CD4-positive, alpha-beta T cell treated with Interleukin-4 for 4 hours (primary cell): Measurements from ENCODE around the gene SLC9A8.
"Not testable (repeated sequence)": the region's sequence is repeated elsewhere in the genome, so short reads cannot be mapped to it uniquely, and the experiment has no call there.

Experiments used
- DNase-seq: peaks from one replicate; pipeline ENCODE4 v3.0.0-alpha.2; 2020

SLC9A8 gene

DNA sequence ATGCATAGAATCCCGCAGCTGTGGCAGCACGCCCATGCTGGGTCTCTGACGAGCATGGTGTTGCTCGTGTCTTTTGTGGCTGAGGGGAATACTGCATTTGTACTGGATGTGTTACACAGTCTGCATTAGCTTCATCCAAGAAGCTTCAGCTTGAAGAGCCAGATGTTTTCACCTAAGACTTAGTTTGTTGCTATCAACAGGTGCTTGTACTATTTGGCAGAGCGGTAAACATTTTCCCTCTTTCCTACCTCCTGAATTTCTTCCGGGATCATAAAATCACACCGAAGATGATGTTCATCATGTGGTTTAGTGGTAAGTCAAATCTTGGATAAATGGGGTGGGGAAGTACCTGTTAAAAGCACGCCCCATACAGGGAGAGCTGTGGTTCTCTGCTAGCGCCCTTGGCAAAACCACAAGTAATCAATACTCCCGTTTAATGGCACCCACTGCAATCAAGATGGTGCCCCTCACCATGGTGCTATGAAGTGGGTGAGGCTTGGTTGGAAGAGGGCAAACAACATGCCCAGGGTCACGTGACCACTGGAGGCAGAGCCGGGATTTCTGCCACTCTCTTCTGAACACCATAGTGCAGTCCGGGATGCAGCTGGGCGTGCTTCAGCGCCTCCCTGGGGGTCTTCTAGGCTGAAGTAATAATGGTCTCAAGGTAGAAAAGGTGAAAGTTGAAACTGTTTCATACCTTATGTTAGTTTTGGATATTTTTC is 68.3 kb downstream of the SLC9A8 start:
- no peak for DNase-seq

DNA sequence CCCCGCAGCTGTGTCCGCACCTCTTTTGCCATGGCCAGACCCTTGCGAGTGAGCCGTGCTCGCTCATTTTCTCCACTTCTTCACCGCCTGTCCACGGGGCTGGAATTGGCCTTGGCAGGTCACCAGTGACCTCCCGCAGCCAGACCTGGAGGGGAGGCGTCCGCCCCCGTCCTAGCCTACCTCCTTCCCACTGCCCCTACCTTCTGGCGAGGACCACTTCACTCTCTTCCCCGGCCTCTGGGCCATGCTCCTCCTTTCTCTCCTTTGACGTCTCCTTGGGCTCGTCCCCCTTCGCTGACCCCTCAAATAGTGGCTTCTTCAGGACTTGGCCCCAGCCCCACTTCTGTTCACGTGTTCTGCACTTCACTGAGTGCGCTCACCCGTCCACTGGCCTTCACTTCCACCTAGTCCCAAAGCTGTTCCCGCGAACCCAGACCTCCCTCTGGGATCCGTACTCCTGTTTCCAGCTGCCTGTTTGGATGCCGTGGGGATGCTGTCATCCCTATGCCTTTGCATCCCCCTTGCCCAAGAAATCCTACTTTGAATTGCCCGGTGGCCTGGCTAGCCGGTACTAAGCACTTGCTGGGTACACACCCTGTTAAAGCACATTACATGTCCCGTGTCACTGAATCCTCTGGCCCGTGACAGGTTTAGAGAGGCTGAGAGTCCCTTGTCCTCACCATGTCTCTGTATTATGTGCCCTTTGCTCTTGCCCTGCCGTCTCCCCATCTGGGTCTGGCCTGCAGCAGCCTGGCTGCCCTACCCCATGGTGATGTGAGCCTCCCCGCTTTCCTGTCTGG is 69.7 kb downstream of the SLC9A8 start:
- DNase-seq: no peak

DNA sequence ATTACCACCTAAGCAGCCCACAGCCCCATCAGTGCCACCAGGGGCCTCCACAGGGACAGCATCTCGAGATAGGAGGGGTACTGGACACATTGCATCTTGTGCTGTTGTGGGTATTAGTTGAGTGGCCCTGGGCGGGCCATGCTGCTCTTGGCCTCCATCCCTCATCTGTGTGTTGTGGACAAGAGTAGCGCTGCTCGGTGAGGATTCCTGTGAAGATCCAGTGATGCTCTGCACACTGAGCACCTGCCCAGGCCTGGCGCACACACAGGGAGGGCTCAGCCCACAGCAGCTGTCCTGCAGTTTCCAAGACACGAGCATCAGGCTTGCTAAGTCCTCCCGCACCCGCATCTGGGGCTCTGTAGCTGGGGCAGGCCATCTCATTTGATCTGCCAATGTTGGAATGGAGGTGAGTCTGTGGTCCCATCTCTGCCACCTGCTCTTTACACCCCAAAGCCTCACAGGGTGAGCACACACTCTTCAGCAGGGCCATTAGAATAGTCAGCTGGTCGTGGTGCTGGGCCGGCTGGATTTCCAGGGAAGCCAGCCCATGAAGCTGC is 70.7 kb downstream of the SLC9A8 start:
- DNase-seq: no peak

DNA sequence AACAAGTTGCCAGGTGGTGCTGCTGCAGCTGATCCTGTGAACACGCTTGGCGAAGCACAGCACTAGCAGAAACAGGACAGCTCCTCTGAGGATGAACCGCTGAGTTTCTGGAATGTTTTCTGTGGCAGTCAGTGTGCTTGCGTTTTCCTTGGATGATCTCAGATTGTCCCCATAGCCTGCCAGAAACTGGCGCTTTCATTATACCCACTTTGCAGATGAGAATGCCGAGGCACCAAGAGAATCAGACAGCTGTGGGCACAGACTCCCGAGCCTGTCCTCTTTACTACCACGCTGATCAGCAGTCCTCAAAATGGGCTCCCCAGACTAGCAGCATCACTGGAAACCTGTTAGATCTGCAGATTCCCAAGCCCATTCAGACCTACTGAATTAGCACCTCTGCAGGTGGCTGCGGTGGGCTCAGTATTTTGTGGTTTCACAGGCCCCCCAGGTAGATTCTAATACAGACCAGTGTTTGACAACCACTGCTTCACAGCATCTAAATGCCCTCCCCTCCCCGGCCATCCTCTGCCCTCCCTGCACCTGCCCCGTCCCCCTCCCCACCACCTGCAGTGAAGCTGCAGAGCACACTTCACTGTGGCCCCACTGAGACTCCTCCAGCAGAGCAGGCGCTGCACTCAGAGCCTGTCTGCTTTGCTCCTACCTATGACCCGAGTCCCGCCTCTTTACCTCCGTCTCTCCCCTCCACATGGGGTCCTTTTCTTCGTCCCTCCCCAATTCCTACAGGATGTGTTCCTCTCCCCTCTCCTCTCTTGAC is 73.1 kb downstream of the SLC9A8 start:
- DNase-seq: no peak

DNA sequence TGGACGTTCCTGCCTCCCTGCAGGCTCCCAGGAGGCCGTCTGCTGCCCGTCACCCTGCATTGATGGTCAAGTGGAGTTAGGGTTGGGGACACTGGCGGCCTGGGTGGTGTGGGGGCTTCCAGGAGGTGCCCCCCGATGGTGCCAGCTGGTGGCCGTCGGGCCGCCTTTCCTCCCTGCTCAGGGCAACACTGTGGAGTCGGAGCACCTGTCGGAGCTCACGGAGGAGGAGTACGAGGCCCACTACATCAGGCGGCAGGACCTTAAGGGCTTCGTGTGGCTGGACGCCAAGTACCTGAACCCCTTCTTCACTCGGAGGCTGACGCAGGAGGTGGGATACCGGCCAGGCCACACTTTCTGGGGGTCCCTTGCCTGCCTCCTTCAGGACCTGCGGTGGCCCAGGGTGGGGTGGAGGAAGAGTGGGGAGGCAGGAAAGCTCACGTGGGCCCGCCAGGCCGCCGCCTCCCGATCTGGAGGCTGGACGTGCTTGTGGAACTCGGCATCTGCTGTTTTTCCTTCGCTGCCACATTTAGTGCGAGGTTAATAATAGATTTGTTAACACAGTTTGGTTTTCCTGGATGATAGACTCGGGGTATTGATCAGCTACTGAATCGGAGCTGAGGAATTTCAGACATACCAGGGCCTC is 74.1 kb downstream of the SLC9A8 start:
- DNase-seq: no peak

DNA sequence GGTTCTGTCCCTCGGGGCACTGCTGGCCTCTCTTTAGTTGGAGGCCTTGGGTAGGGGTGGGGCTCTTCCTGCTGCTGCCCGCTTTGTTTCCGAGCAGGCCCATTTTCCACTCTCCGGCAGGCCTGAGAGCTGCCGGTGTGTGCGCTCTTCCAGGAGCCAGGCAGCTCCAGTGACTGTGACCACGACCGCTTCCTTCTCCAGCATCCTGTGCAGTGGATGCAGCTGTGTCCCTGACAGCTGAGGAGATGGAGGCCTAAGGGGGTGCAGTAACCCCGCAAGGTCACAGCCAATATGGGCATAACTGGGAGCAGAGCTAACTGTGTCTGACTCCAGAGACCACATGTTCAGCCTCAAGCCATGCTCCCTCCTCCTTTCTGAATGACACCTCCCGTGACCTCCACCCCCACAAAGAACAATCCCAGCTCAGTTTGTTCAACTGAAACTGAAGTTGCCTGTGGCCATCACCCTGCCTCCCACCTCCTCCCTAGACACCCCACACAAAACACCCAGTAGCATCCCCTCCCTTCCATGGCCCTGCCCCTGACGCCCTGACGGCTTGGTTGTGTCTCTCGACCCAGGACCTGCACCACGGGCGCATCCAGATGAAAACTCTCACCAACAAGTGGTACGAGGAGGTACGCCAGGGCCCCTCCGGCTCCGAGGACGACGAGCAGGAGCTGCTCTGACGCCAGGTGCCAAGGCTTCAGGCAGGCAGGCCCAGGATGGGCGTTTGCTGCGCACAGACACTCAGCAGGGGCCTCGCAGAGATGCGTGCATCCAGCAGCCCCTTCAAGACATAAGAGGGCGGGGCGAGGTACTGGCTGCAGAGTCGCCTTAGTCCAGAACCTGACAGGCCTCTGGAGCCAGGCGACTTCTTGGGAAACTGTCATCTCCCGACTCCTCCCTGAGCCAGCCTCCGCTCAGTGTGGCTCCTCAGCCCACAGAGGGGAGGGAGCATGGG is 74.9 kb downstream of the SLC9A8 start:
- DNase-seq: no peak

DNA sequence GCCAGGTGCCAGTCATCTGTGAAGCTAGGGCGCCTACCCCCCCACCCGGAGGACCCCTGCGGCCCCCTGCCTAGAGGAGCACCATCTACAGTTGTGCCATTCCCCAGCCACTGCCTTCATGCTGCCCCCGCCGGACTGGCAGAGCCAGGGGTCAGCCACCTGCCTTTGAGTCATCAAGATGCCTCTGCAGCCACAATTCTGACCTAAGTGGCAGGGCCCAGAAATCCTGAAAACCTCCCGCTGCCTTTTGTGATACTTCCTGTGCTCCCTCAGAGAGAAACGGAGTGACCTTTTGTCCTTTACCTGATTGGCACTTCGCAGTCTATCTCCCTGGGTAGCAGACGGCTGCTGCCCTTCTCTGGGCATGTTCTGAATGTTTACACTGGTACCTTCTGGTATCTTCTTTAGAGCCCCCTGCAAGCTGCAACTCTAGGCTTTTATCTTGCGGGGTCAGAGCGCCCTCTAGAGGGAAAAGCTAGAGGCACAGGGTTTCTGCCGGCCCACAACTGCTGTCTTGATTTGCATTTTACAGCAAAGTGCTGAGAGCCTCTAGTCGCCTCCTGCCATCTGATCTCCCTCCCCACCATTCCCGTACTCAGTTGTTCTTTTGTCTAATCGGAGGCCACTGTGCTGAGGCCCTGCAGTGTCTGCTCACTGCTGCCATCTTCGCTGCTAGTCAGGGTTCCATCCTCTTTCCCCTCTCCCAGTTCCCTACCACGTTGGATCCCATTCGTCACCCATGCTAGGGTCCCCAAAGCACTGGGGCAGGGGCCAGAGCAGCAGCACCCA is 75.8 kb downstream of the SLC9A8 start:
- DNase-seq: peak; percentile 46

DNA sequence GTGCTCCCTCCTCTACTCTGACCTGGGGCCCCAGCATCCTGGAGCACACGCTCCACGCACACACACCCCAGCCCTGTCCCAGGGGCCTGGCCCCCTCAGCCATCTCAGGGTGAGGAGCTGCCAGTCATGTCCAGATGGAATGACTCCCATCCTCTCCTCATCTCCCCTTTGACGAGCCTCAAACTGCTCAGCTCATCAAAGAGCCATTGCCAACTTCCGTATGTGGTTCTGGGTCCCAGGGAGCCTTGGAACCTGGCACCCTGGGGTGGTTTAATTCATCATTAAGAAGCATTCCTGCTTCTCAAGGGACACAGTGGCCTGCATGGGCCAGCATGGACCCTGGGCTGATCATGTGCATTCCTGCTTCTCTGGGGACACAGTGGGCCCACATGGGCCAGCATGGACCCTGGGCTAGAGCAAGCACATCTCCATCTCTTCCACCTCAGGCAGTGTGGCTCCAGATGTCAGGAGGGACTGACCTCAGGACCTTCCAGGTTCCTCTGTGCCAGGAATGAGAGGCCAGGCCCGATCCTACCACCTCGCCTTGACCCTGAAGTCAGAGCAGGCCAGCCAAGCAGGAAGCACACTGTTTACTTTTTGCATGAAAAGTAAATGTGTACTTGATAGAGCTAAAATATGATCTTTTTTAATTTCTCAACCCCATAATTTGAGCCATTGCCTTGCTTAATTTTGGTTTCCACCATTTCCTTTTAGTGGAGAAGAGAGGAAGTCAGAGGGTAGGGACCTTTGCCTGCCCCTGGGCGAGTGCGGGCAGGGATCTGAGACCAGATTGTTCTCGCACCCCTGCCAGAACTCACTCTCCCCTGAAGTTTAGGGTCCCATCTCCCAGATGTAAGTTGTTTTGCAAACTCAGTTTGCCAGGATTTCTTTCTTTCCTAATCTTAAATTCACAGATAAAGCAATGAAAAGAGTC is 76.6 kb downstream of the SLC9A8 start:
- no peak for DNase-seq

DNA sequence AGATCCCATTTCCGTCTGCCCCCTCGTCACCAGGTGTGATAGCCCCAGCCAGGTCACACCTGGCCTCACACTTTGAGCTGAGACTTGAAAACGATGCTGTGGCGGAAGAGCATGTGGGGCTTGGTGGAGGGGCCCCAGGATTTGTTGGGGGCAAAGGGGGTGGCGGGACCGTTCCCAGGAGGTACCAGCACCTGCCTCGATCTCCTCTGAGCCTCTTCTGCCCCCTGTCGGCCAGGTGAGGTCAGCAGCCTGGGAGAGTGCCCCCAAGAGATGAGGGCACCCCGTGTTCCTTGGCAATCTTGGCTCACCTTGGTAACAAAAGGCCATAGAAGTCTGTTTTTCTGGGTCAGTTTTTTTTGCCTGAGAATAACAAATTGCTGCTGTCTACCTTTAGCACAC is 77.3 kb downstream of the SLC9A8 start:
- no peak for DNase-seq

DNA sequence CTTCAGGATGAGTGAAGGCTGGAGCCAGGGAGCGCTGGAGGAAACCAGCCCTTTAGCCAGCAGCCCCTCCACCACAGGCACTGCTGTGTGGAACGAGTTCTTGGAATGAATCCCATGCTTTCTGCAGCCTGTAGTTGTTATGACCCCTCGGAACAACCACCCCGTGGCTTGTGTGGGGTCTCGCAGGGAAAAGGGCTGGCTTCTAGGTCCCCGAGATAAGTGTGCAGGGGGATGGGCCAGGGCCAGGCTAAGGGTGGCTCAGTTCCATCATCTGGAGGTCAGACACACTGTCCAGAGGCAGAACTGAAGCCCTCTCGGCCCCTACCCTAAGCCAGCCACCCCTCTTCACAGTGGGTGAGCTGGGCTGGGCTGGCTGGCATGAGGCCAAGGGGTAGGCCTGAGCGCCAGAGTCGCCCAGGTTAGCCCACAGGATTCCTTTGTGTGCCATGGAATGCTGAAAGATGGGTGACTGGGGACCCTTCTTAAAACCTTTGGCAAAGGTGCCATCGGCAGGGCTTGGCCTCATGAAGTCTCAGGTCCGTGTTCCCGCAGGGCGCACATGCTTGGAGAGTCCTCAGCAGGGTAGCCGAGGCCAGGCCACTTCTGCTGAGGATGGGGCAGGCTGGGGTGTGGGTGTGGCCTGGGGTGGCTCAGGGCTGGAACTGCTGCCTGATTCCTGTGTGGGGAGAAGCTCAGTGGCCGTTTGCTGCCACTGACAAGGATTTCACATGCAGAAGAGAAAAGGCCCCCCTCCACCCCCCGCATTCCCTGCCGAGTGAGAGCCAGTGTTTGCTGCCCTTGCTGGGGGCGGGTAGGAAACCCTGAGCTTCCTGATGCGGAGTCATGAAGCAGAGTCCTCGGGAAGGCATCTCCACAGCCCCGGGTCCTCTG is 78.1 kb downstream of the SLC9A8 start:
- DNase-seq: no peak

DNA sequence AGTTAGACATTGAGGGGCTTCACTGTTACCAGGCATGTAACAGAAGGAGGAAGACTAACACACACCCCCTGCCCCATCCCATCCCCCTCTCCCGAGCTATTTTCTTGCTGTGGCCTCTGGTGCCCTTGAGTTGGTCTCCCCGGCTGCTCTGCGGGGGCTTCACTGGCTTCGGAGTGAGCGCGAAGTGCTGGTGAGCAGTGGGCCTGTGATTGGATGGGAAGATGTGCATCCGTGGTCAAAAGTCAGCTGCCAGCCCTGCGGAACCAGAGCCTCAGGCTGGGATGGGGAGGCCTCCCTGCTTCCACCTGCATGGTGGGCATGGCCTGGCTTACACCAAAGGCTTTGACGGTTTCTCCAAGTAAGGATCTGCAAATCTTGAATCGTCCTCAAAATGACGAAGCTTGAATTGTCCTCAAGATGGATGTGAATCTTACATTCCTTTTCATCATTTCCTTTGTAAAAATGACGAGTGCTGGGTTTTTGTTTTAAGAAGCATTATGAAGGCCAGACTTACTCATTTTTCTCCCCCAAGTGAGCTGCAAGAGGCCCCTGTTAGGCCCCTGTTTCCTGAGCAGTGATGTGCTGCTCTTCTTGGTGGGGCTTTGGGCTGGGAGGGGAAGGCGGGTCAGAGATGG is 79.0 kb downstream of the SLC9A8 start:
- no peak for DNase-seq

DNA sequence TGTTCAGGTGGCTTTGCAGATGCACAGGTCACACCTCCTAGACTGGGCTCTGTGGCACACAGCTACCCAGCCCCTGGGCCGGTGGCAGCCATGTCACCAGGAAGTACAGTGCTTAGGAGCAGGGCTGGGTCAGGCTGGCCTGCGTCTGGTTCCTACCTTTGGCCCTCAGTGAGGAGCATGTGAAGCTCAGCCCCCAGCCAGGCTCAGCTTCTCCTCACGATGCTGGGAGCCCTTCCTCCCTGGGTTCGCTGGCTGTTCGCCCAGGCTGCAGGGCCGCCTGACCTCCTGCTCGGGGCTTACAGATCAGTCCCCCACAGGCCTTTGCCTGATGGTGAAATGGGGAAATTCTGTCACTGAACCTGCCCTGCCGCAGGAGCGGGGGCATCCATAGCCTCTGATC is 79.6 kb downstream of the SLC9A8 start:
- no peak for DNase-seq

DNA sequence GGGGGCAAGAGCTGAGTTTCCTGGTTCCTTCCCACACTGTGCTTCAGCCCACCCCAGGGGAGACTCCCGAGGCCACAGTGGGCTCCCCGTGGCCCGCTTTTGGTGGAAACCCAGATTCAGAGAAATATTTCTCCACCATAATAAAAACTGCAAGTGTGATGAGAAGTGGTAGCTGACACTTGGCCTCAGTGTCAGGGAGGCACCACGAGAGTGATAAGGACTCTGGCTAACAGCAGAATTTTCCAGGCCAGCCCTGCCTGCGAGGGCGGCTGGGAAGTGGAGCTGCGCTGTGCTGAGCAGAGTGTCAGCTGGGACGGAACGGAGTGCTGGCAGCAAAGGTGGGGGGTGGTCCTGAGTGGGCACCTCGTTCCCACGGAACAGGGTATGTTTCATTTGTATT is 80.2 kb downstream of the SLC9A8 start:
- DNase-seq: no peak

DNA sequence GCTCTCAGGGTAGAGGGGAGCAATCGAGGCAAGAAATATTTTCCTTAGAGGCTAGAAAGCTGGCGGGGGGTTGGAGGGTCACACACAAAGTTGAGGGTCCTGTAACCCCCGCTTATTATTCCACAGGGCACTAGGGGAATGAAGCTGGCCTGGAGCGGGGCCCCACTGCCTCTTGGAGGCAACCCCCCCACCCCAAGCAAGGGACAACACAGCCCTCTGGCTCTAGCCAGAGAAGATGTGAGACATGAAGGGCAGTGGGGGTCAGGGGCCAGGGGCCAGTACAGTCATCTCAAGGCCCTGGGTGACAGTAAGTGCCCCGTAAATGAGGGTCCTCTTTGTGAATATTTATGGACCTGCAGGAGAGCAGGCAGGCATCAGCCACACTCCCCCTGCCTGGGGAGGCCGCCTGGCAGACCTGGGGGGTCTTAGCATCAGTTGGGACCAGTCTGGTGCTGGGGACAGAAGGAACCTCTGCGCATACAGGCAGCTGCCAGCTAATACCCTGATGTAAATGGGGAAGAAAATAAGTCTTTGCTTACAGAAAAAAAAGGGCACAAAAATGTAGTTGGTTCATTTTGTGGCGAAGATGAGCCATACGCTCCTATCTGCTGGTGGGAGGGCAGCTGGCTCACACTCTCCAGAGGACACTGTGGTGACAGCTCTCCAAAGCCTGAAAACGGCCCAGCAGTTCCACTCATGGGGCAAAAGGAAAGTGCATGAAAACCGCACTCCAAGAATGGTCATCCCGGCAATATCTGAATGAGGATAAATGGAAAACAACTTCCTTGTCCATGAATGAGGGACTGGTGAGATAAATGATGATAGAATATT is 80.8 kb downstream of the SLC9A8 start:
- DNase-seq: no peak

DNA sequence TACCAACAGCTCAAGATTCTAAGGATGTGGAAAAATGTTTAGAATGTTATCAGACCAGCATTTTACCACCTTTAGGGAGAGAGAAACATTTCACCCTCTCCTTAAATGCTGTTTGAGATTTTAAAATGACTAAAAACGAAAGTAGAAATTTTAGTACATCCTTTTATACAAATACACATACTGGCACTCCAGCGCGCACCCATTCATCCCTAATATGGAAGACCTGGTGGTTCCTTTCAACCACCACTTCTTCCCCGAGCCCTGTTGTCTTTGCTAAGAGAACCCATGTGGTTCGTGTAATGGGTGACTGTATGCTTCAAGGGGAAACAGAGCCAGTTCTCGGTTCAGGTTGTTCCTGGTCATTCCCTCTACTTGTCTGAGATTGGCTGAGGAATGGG is 81.4 kb downstream of the SLC9A8 start:
- DNase-seq: no peak

DNA sequence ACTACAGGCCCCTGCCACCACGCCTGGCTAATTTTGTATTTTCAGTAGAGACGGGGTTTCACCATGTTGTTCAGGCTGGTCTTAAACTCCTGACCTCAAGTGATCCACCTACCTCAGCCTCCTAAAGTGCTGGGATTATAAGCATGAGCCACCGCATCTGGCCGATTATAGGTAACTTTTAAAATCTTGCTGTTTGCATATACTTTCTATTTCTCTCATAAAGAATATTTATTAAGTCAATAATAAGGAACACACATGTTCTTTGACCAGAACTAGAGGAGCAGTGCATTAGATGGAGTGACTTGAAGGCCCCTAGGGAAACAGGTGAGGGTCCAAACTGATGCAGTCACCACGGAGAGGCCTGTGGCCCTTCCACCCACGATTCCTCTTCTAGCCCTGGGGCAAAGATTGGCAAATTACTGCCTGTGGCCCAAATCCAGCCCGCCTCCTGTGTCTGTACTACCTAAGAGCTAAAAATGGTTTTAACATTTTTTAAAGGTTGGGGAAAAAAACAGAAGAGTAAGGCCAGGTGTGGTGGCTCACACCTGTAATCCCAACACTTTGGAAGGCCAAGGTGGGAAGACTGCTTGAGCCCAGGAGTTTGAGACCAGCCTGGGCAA is 83.0 kb downstream of the SLC9A8 start:
- not testable (repeated sequence) for DNase-seq

DNA sequence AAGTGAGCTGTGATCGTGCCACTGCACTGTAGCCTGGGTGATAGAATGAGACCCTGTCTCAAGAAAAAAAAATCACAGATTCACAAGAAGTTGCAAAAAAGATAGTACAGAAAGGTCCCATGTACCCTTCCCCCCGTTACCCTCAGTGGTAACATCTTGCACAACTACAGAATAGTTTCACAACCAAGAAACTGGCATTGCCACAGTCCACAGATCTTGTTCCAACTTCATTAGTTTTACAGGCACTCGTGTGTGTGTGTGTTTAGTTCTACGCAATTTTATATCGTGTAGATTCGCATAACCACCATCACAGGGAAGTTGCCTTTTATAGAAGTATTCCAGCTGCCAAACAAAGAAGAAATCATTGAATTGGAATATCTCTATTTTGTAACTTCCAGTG is 83.6 kb downstream of the SLC9A8 start:
- DNase-seq: no peak
